HCT116 (cell line): ENCODE results near the gene TXNDC11. TPM values are rescaled to one million over a fixed set of nuclear protein-coding genes. Genes with fewer than 3 reads are reported as not detected.

Experiments used
- ATAC-seq: fragments of 200-7000 bp; cut with Tn5 transposase; 2 replicates; pipeline ENCODE4 v1.9.1; 2020; ENCODE audit warnings: mild to moderate bottlenecking, moderate library complexity
- BruUV-seq: library from RNA; stranded (reverse); fragments of 400-500 nt; replicated peaks from 2 replicates; lab custom pipeline; 2021; lab: Mats Ljungman, UMichigan
- CTCF ChIA-PET: fragments of 300-600 bp; sonication (Branson Sonifier 250); formaldehyde crosslinking; loops from one replicate; lab custom pipeline; 2021; ENCODE audit warnings: antibody characterized with exemption; lab: Charles Lee
- POLR2A ChIA-PET: fragments of 300-600, 350-600 bp; sonication (Branson Sonifier 250); formaldehyde crosslinking; loops from one replicate; lab custom pipeline; 2021; ENCODE audit warnings: antibody characterized with exemption; lab: Charles Lee
- RAD21 ChIA-PET, 2 experiments: fragments of 300-600 bp; sonication (Branson Sonifier 250); formaldehyde crosslinking; loops; one replicate each; lab custom pipeline; 2023; ENCODE audit warnings: low total read pairs in 2 of 2; ENCODE audit not compliant: uncharacterized antibody in 2 of 2, unreplicated experiment in 2 of 2, low non-redundant PET in 1 of 2; lab: Charles Lee
- DNase-seq: peaks from one replicate; pipeline ENCODE4 v3.0.0-alpha.2; 2010; ENCODE audit warnings: low read depth, low spot score
- H2AFZ ChIP-seq: fragments of 200-600 bp; shearing (Covaris generic), sonication (generic); 2 replicates; pipeline ENCODE4 v1.6.1; 2017; ENCODE audit warnings: low read depth, mixed run types, mixed read lengths, antibody characterized with exemption, low read length; ENCODE audit not compliant: poor library complexity, severe bottlenecking
- H3K27ac ChIP-seq: 2 replicates; pipeline ENCODE4 v1.5.1; 2012; ENCODE audit warnings: low read depth, low read length
- H3K27me3 ChIP-seq: fragments of 200-600 bp; sonication (generic); 2 replicates; pipeline ENCODE4 v1.6.1; 2016; ENCODE audit warnings: mixed run types, low read length, mixed read lengths; ENCODE audit not compliant: insufficient read depth
- H3K36me3 ChIP-seq, 2 experiments: fragments of 200-500 bp in 1 of 2; fragments of 200-600 bp in 1 of 2; sonication (Bioruptor generic) in 1 of 2; sonication (generic) in 1 of 2; 2 replicates each; pipeline versions ENCODE4 v1.5.1 to v1.6.1; 2014 to 2016; ENCODE audit warnings: low read length in 2 of 2, inconsistent platforms in 1 of 2, mixed read lengths in 1 of 2, mixed run types in 1 of 2; ENCODE audit not compliant: insufficient read depth in 2 of 2, control insufficient read depth in 1 of 2
- H3K4me1 ChIP-seq, 2 experiments: fragments of 200-600 bp in 1 of 2; sonication (generic) in 1 of 2; 2 replicates each; pipeline versions ENCODE4 v1.5.1 to v1.6.1; 2012 to 2017; ENCODE audit warnings: low read length in 2 of 2, inconsistent platforms in 1 of 2, mild to moderate bottlenecking in 1 of 2, mixed read lengths in 1 of 2, mixed run types in 1 of 2, moderate library complexity in 1 of 2; ENCODE audit not compliant: insufficient read depth in 2 of 2, control insufficient read depth in 1 of 2
- H3K4me2 ChIP-seq: fragments of 200-600 bp; sonication (generic); 2 replicates; pipeline ENCODE4 v1.6.1; 2017; ENCODE audit warnings: mixed run types, low read length, mixed read lengths
- H3K4me3 ChIP-seq, 2 experiments: fragments of 200-600 bp in 1 of 2; sonication (generic) in 1 of 2; replicated peaks in 1 of 2; 2 replicates each; pipeline ENCODE4 v1.5.1; 2011 to 2016; ENCODE audit warnings: low read length in 2 of 2, control low read depth in 1 of 2, low read depth in 1 of 2, mild to moderate bottlenecking in 1 of 2, mixed read lengths in 1 of 2, mixed run types in 1 of 2
- H3K79me2 ChIP-seq: fragments of 200-600 bp; sonication (generic); 2 replicates; pipeline ENCODE4 v1.6.1; 2017; ENCODE audit warnings: mild to moderate bottlenecking, mixed run types, low read length, moderate library complexity, mixed read lengths; ENCODE audit not compliant: insufficient read depth
- H3K9ac ChIP-seq: fragments of 200-600 bp; sonication (generic); 2 replicates; pipeline ENCODE4 v1.6.1; 2016; ENCODE audit warnings: low read length, mixed read lengths
- H3K9me2 ChIP-seq: fragments of 200-600 bp; sonication (generic), shearing (Covaris generic); 2 replicates; pipeline ENCODE4 v1.6.1; 2017; ENCODE audit warnings: mixed run types, mild to moderate bottlenecking, moderate library complexity; ENCODE audit not compliant: insufficient read depth
- H3K9me3 ChIP-seq, 2 experiments: fragments of 200-500 bp in 1 of 2; fragments of 200-600 bp in 1 of 2; sonication (Bioruptor generic) in 1 of 2; sonication (generic) in 1 of 2; 2 replicates each; pipeline ENCODE4 v1.6.1; 2014 to 2017; ENCODE audit warnings: low read length in 2 of 2, mixed read lengths in 2 of 2, inconsistent platforms in 1 of 2, low read depth in 1 of 2, mild to moderate bottlenecking in 1 of 2, mixed run types in 1 of 2, moderate library complexity in 1 of 2; ENCODE audit not compliant: control insufficient read depth in 1 of 2, insufficient read depth in 1 of 2
- H4K20me1 ChIP-seq: fragments of 200-600 bp; sonication (generic), shearing (Covaris generic); 2 replicates; pipeline ENCODE4 v1.6.1; 2017; ENCODE audit warnings: mixed run types, mild to moderate bottlenecking, moderate library complexity; ENCODE audit not compliant: insufficient read depth
- CTCF ChIP-seq, 3 experiments: fragments of 200-600 bp in 1 of 3; sonication (generic) in 1 of 3; IDR thresholded peaks in 2 of 3; conservative IDR thresholded peaks in 1 of 3; 2 replicates each; pipeline ENCODE4 v1.5.1; 2012 to 2017; ENCODE audit warnings: low read depth in 2 of 3, low read length in 2 of 3, antibody characterized with exemption in 1 of 3, borderline replicate concordance in 1 of 3, control low read depth in 1 of 3, mild to moderate bottlenecking in 1 of 3, mixed read lengths in 1 of 3, mixed run types in 1 of 3, moderate library complexity in 1 of 3; ENCODE audit not compliant: insufficient read depth in 1 of 3
- EGR1 ChIP-seq: IDR thresholded peaks from 2 replicates; pipeline ENCODE4 v1.6.1; 2012; ENCODE audit warnings: low read depth
- ELF1 ChIP-seq: IDR thresholded peaks from 2 replicates; pipeline ENCODE4 v1.6.1; 2012; ENCODE audit warnings: low read depth, borderline replicate concordance
- EZH2 ChIP-seq: fragments of 200-600 bp; sonication (generic); IDR thresholded peaks from 2 replicates; pipeline ENCODE4 v1.6.1; 2017; ENCODE audit warnings: antibody characterized with exemption, mixed run types
- EZH2phosphoT487 ChIP-seq: fragments of 200-600 bp; IDR thresholded peaks from 2 replicates; pipeline ENCODE4 v1.6.1; 2018; ENCODE audit warnings: antibody characterized with exemption, borderline replicate concordance
- FOSL1 ChIP-seq: IDR thresholded peaks from 2 replicates; pipeline ENCODE4 v1.6.1; 2012; ENCODE audit warnings: low read depth
- MAX ChIP-seq: IDR thresholded peaks from 2 replicates; pipeline ENCODE4 v1.6.1; 2012
- POLR2A ChIP-seq: IDR thresholded peaks from 2 replicates; pipeline ENCODE4 v1.7.0; 2011; ENCODE audit warnings: borderline replicate concordance; ENCODE audit not compliant: insufficient read depth, insufficient read length; ENCODE audit errors: extremely low read depth
- SP1 ChIP-seq: IDR thresholded peaks from 2 replicates; pipeline ENCODE4 v1.6.1; 2012; ENCODE audit warnings: low read depth
- SRF ChIP-seq: IDR thresholded peaks from 2 replicates; pipeline ENCODE4 v1.6.1; 2012; ENCODE audit warnings: low read depth
- TCF7L2 ChIP-seq: IDR thresholded peaks from 2 replicates; pipeline ENCODE4 v1.7.0; 2011; ENCODE audit warnings: borderline replicate concordance, inconsistent platforms; ENCODE audit not compliant: insufficient read depth, insufficient read length; ENCODE audit errors: extremely low read depth
- YY1 ChIP-seq: IDR thresholded peaks from 2 replicates; pipeline ENCODE4 v1.6.1; 2011; ENCODE audit warnings: low read length, low read depth, moderate library complexity, mild to moderate bottlenecking; ENCODE audit not compliant: insufficient replicate concordance; ENCODE audit errors: extremely low read depth
- ZFX ChIP-seq: fragments of 450-650 bp; IDR thresholded peaks from 2 replicates; pipeline ENCODE4 v1.6.1; 2017
- ZNF274 ChIP-seq: fragments of 200-500 bp; sonication (Bioruptor generic); IDR thresholded peaks from 2 replicates; pipeline ENCODE4 v1.6.1; 2014; ENCODE audit warnings: mild to moderate bottlenecking, low read depth, low read length, inconsistent platforms
- intact Hi-C: fragments of 100-400 bp; cut with micrococcal nuclease; formaldehyde crosslinking; loops from 2 replicates; pipeline ENCODE4 v1.10.0; 2022
- total RNA-seq: library from RNA; stranded (reverse); gene quantifications from one replicate; pipeline ENCODE4 v1.2.1, GENCODE V29; 2021; ENCODE audit not compliant: unreplicated experiment

TXNDC11 gene
- total RNA-seq, 1 experiment from 2014 or later: 26.8 TPM

- Histone ChIP-seq H2AFZ (no peak overlapping the region), H4K20me1 (no peaks in the 10 kb centered on the region), H3K4me2 (no peak overlapping the region), H3K4me1 (no peaks in the 10 kb centered on the region), H3K9me3 (no peaks in the 10 kb centered on the region), H3K79me2 (0 out of 2 replicates have a peak, but pooled peaks cover 3% of the 10 kb centered on the region), H3K9ac (no peak overlapping the region), H3K9me2 (no peaks in the 10 kb centered on the region), H3K4me3 (no peak overlapping the region), H3K27me3 (no peaks in the 10 kb centered on the region), H3K27ac (no peak overlapping the region), H3K36me3 (peaks cover 31 to 32% of the 10 kb centered on the region in 2 experiments)
- ChIA-PET POLR2A (interaction anchor here (0.6 to 0.7 kb wide), 2 partner anchors 52 to 333 kb away, joined by 3 to 5 read pairs; no protein-coding TSS in a partner anchor), CTCF (interaction anchor here (1.2 kb wide), 1 partner anchor 23 kb away, joined by 4 read pairs; no protein-coding TSS in a partner anchor), RAD21 (no interaction called here)
- intact Hi-C loops: no loop called here
- DNase-seq (no peak), ATAC-seq (no peak)
- no TSS peak for BruUV-seq
- TF ChIP-seq YY1 (no peak), EZH2 (no peak), FOSL1 (no peak)
Observed at GRCh38 chr16:11691235-11691634, 51.4 kb downstream of the TXNDC11 start.

GRCh38 chr16:11689031-11689840 is 53.4 kb downstream of the TXNDC11 start:
- Histone ChIP-seq H3K79me2 (0 out of 2 replicates have a peak, but pooled peaks cover 3% of the 10 kb centered on the region), H3K4me1 (no peaks in the 10 kb centered on the region), H3K9ac (no peak overlapping the region), H3K9me3 (no peaks in the 10 kb centered on the region), H3K27me3 (no peaks in the 10 kb centered on the region), H4K20me1 (no peaks in the 10 kb centered on the region), H3K4me2 (no peak overlapping the region), H3K27ac (no peak overlapping the region), H2AFZ (no peak overlapping the region), H3K9me2 (no peaks in the 10 kb centered on the region), H3K36me3 (peaks cover 30 to 33% of the 10 kb centered on the region in 2 experiments), H3K4me3 (no peak overlapping the region)
- DNase-seq (no peak), ATAC-seq (no peak)
- intact Hi-C loops: no loop called here
- BruUV-seq: no TSS peak
- ChIA-PET CTCF (interaction anchor here (0.9 to 1.3 kb wide), 2 partner anchors 49 to 157 kb away, joined by 3 read pairs; no protein-coding TSS in a partner anchor), POLR2A (no interaction called here), RAD21 (no interaction called here)
- TF ChIP-seq TCF7L2: no peak
- TF ChIP-seq EGR1: no peak
- TF ChIP-seq CTCF (IDR thresholded peaks at IDR 0.05 in 2 of 3, conservative IDR thresholded peaks at IDR 0.05 in 1 of 3; ENCODE audit: borderline replicate concordance in 1 of 3, insufficient read depth in 1 of 3, low read depth in 2 of 3, low read length in 2 of 3): no peak
- TF ChIP-seq POLR2A: no peak
- no peak for TF ChIP-seq ELF1
- TF ChIP-seq SRF: no peak
- no peak for TF ChIP-seq ZNF274
- no peak for TF ChIP-seq ZFX
- TF ChIP-seq SP1: no peak
- TF ChIP-seq MAX: no peak
- TF ChIP-seq EZH2phosphoT487: no peak
